Measurements from ENCODE around the gene SRSF4. TPM values are rescaled to one million over a fixed set of nuclear protein-coding genes. Genes with fewer than 3 reads are reported as not detected.

The SRSF4 gene
- total RNA-seq, 1 donor from 2014 or later = 34.5 TPM

GRCh38 chr1:29123053-29123886, 58.4 kb downstream of the SRSF4 start:
- peak overlapping the region; percentile 14 for H3K4me3 ChIP-seq (ENCODE audit: low read depth, low read length)
- no peak for FAIRE-seq
- H3K27me3 ChIP-seq (ENCODE audit: control insufficient read depth, insufficient read depth, low read length) = peaks cover 17% of the 10 kb centered on the region
- TF ChIP-seq CTCF (IDR thresholded peaks at IDR 0.05; ENCODE audit: insufficient read depth, low read length, severe bottlenecking) = no peak
- DNase-seq (ENCODE audit: low read depth) = no peak
- H3K36me3 ChIP-seq (ENCODE audit: control insufficient read depth, insufficient read depth, low read length) = no peaks in the 10 kb centered on the region

- no peak for FAIRE-seq
- no peak for TF ChIP-seq CTCF (IDR thresholded peaks at IDR 0.05; ENCODE audit: insufficient read depth, low read length, severe bottlenecking)
- H3K4me3 ChIP-seq (ENCODE audit: low read depth, low read length) = peak overlapping the region; percentile 26
Measured at GRCh38 chr1:29122682-29123052, 59.0 kb downstream of the SRSF4 start.

GRCh38 chr1:29121936-29122681, 59.6 kb downstream of the SRSF4 start:
- no peak for FAIRE-seq

More at GRCh38 chr1:29122682-29123052, 59.0 kb downstream of the SRSF4 start:
- no peaks in the 10 kb centered on the region for H3K36me3 ChIP-seq (ENCODE audit: control insufficient read depth, insufficient read depth, low read length)
- DNase-seq (ENCODE audit: low read depth) = peak; percentile 24
- H3K27me3 ChIP-seq (ENCODE audit: control insufficient read depth, insufficient read depth, low read length) = peaks cover 17% of the 10 kb centered on the region

GRCh38 chr1:29121516-29121935, 60.2 kb downstream of the SRSF4 start:
- Histone ChIP-seq H3K36me3 (ENCODE audit: control insufficient read depth, insufficient read depth, low read length) (peaks cover 1% of the 10 kb centered on the region), H3K4me3 (ENCODE audit: low read depth, low read length) (peak overlapping the region; percentile 26), H3K27me3 (ENCODE audit: control insufficient read depth, insufficient read depth, low read length) (peaks cover 17% of the 10 kb centered on the region)
- no peak for TF ChIP-seq CTCF (IDR thresholded peaks at IDR 0.05; ENCODE audit: insufficient read depth, low read length, severe bottlenecking)
- FAIRE-seq = no peak
- DNase-seq (ENCODE audit: low read depth) = no peak

More at GRCh38 chr1:29121936-29122681, 59.6 kb downstream of the SRSF4 start:
- Histone ChIP-seq H3K27me3 (ENCODE audit: control insufficient read depth, insufficient read depth, low read length) (peaks cover 17% of the 10 kb centered on the region), H3K36me3 (ENCODE audit: control insufficient read depth, insufficient read depth, low read length) (peaks cover under 1% of the 10 kb centered on the region), H3K4me3 (ENCODE audit: low read depth, low read length) (peak overlapping the region; percentile 26)
- TF ChIP-seq CTCF (IDR thresholded peaks at IDR 0.05; ENCODE audit: insufficient read depth, low read length, severe bottlenecking) = no peak
- DNase-seq (ENCODE audit: low read depth) = no peak

- DNase-seq (ENCODE audit: low read depth) (no peak), FAIRE-seq (no peak)
- H3K27me3 ChIP-seq (ENCODE audit: control insufficient read depth, insufficient read depth, low read length) = peaks cover 17% of the 10 kb centered on the region
- H3K4me3 ChIP-seq (ENCODE audit: low read depth, low read length) = no peak overlapping the region
- H3K36me3 ChIP-seq (ENCODE audit: control insufficient read depth, insufficient read depth, low read length) = peaks cover 1% of the 10 kb centered on the region
- TF ChIP-seq CTCF (IDR thresholded peaks at IDR 0.05; ENCODE audit: insufficient read depth, low read length, severe bottlenecking) = peak; percentile 65
Measured at GRCh38 chr1:29120947-29121485, 60.7 kb downstream of the SRSF4 start.

Measured in bronchial epithelial cell (primary cell).